Neural crest cell (in vitro differentiated cells): ENCODE measurements around the gene TBC1D16. TPM values are rescaled to one million over a fixed set of nuclear protein-coding genes. Genes with fewer than 3 reads are reported as not detected.

Source experiments
- DNase-seq: peaks from one replicate; pipeline ENCODE4 v3.0.0; 2021; ENCODE audit warnings: low read depth, mixed read lengths, low spot score
- H3K27ac Mint-ChIP-seq: one replicate; pipeline ENCODE4 v1.8.0; 2021; ENCODE audit warnings: mild to moderate bottlenecking, mixed read lengths; ENCODE audit not compliant: unreplicated experiment
- H3K27me3 Mint-ChIP-seq: 2 replicates; pipeline ENCODE4 v1.8.0; 2021; ENCODE audit warnings: low read depth, mild to moderate bottlenecking, mixed read lengths
- H3K36me3 Mint-ChIP-seq: 2 replicates; pipeline ENCODE4 v1.8.0; 2021; ENCODE audit warnings: low read depth, mild to moderate bottlenecking, mixed read lengths
- H3K4me1 Mint-ChIP-seq: 2 replicates; pipeline ENCODE4 v1.8.0; 2021; ENCODE audit warnings: mixed read lengths
- H3K4me3 Mint-ChIP-seq: one replicate; pipeline ENCODE4 v1.8.0; 2021; ENCODE audit warnings: mild to moderate bottlenecking, mixed read lengths
- H3K9me3 Mint-ChIP-seq: 2 replicates; pipeline ENCODE4 v1.8.0; 2021; ENCODE audit warnings: mixed read lengths
- CTCF ChIP-seq: fragments of 200-600 bp; sonication (generic); conservative IDR thresholded peaks from 2 replicates; pipeline ENCODE4 v1.5.0; 2021; ENCODE audit warnings: antibody characterized with exemption, mild to moderate bottlenecking
- total RNA-seq: library from RNA; stranded (reverse); gene quantifications from 2 replicates; pipeline ENCODE4 v1.2.1, GENCODE V29; 2021

Gene TBC1D16
- total RNA-seq, 1 donor from 2014 or later: 96.2 TPM

- DNase-seq: no peak
- Mint-ChIP-seq H3K27ac (no peak overlapping the region), H3K27me3 (no peaks in the 10 kb centered on the region), H3K4me1 (peaks cover 21% of the 10 kb centered on the region), H3K9me3 (no peaks in the 10 kb centered on the region), H3K36me3 (no peaks in the 10 kb centered on the region), H3K4me3 (no peak overlapping the region)
- TF ChIP-seq CTCF: no peak
Observed at GRCh38 chr17:79978548-79978855, 57.2 kb downstream of the TBC1D16 start.

- Mint-ChIP-seq H3K9me3 (no peaks in the 10 kb centered on the region), H3K36me3 (no peaks in the 10 kb centered on the region), H3K27ac (no peak overlapping the region), H3K27me3 (no peaks in the 10 kb centered on the region), H3K4me1 (peaks cover 17% of the 10 kb centered on the region), H3K4me3 (no peak overlapping the region)
- no peak for TF ChIP-seq CTCF
- no peak for DNase-seq
Observed at GRCh38 chr17:79977708-79978547, 57.7 kb downstream of the TBC1D16 start.

GRCh38 chr17:79977161-79977631, 58.5 kb downstream of the TBC1D16 start:
- Mint-ChIP-seq H3K9me3 (no peaks in the 10 kb centered on the region), H3K27me3 (no peaks in the 10 kb centered on the region), H3K4me3 (no peak overlapping the region), H3K36me3 (no peaks in the 10 kb centered on the region), H3K27ac (no peak overlapping the region), H3K4me1 (peaks cover 14% of the 10 kb centered on the region)
- DNase-seq: no peak
- TF ChIP-seq CTCF: no peak

GRCh38 chr17:79976451-79976850, 59.2 kb downstream of the TBC1D16 start:
- Mint-ChIP-seq H3K4me3 (no peak overlapping the region), H3K27ac (no peak overlapping the region), H3K27me3 (no peaks in the 10 kb centered on the region), H3K36me3 (no peaks in the 10 kb centered on the region), H3K9me3 (no peaks in the 10 kb centered on the region), H3K4me1 (peaks cover 10% of the 10 kb centered on the region)
- no peak for TF ChIP-seq CTCF
- no peak for DNase-seq

- DNase-seq: no peak
- no peaks in the 10 kb centered on the region for H3K27me3 Mint-ChIP-seq
- no peak overlapping the region for H3K27ac Mint-ChIP-seq
- TF ChIP-seq CTCF: no peak
- no peak overlapping the region for H3K4me3 Mint-ChIP-seq
- H3K9me3 Mint-ChIP-seq: no peaks in the 10 kb centered on the region
- H3K36me3 Mint-ChIP-seq: no peaks in the 10 kb centered on the region
- peaks cover 4% of the 10 kb centered on the region for H3K4me1 Mint-ChIP-seq
Observed at GRCh38 chr17:79975498-79976134, 60.1 kb downstream of the TBC1D16 start.
